HEK293T (cell line): ENCODE data around the gene STX16.

Experiments used
- ARNT ChIP-seq: fragments of 450-650 bp; IDR thresholded peaks from 2 replicates; pipeline ENCODE4 v1.6.1; 2017; ENCODE audit warnings: mild to moderate bottlenecking
- BHLHE40 ChIP-seq: fragments of 450-650 bp; IDR thresholded peaks from 2 replicates; pipeline ENCODE4 v1.6.1; 2016; ENCODE audit warnings: mild to moderate bottlenecking, moderate library complexity, borderline replicate concordance
- ELF4 ChIP-seq: fragments of 450-650 bp; IDR thresholded peaks from 2 replicates; pipeline ENCODE4 v1.6.1; 2017; ENCODE audit warnings: antibody characterized with exemption
- FOXA1 ChIP-seq: fragments of 450-650 bp; IDR thresholded peaks from 2 replicates; pipeline ENCODE4 v1.6.1; 2016; ENCODE audit warnings: mild to moderate bottlenecking
- FOXK2 ChIP-seq: fragments of 450-650 bp; IDR thresholded peaks from 2 replicates; pipeline ENCODE4 v1.6.1; 2016; ENCODE audit warnings: mild to moderate bottlenecking
- FOXM1 ChIP-seq: fragments of 450-650 bp; IDR thresholded peaks from 2 replicates; pipeline ENCODE4 v1.6.1; 2017; ENCODE audit warnings: mild to moderate bottlenecking, borderline replicate concordance
- HDGF ChIP-seq: fragments of 450-650 bp; IDR thresholded peaks from 2 replicates; pipeline ENCODE4 v1.6.1; 2017; ENCODE audit warnings: antibody characterized with exemption, borderline replicate concordance
- L3MBTL2 ChIP-seq: fragments of 450-650 bp; conservative IDR thresholded peaks from 2 replicates; pipeline ENCODE4 v1.6.1; 2016; ENCODE audit warnings: mild to moderate bottlenecking
- LEF1 ChIP-seq: fragments of 450-650 bp; IDR thresholded peaks from 2 replicates; pipeline ENCODE4 v1.6.1; 2017; ENCODE audit warnings: mild to moderate bottlenecking, borderline replicate concordance
- NFRKB ChIP-seq: fragments of 450-650 bp; IDR thresholded peaks from 2 replicates; pipeline ENCODE4 v1.6.1; 2016; ENCODE audit warnings: mild to moderate bottlenecking, moderate library complexity
- SP1 ChIP-seq: fragments of 450-650 bp; IDR thresholded peaks from 2 replicates; pipeline ENCODE4 v1.6.1; 2017
- SUZ12 ChIP-seq: fragments of 450-650 bp; IDR thresholded peaks from 2 replicates; pipeline ENCODE4 v1.6.1; 2016; ENCODE audit warnings: mild to moderate bottlenecking
- TARDBP ChIP-seq: fragments of 450-650 bp; IDR thresholded peaks from 2 replicates; pipeline ENCODE4 v1.6.1; 2016
- ZNF384 ChIP-seq: fragments of 450-650 bp; IDR thresholded peaks from 2 replicates; pipeline ENCODE4 v1.6.1; 2016

- TF ChIP-seq BHLHE40: no peak
- no peak for TF ChIP-seq FOXK2
- no peak for TF ChIP-seq FOXM1
- TF ChIP-seq SP1: no peak
- TF ChIP-seq FOXA1: no peak
- no peak for TF ChIP-seq HDGF
- no peak for TF ChIP-seq TARDBP
- no peak for TF ChIP-seq SUZ12
- no peak for TF ChIP-seq ZNF384
- no peak for TF ChIP-seq NFRKB
- no peak for TF ChIP-seq LEF1
- TF ChIP-seq ELF4: no peak
- no peak for TF ChIP-seq L3MBTL2
- no peak for TF ChIP-seq ARNT
Measured at GRCh38 chr20:58605292-58606065, 45.6 kb upstream of the STX16 start.
